ENCODE data around the gene GRIN3B. TPM values are rescaled to one million over a fixed set of nuclear protein-coding genes. Genes with fewer than 3 reads are reported as not detected.
"Not testable (repeated sequence)": the region's sequence is repeated elsewhere in the genome, so short reads cannot be mapped to it uniquely, and the experiment has no call there.

The GRIN3B gene
- total RNA-seq: not detected

GRCh38 chr19:1000095-1000494 is at the start of gene GRIN3B:
Gene GRIN3B (plus strand): TSS chr19:1000419. CDS start chr19:1000438, 19 bp downstream.
- CTCF ChIA-PET: interaction anchor here (1.0 to 3.1 kb wide), 3 partner anchors 16 to 32 kb away, joined by 3 to 11 read pairs (median 5); partner anchors contain the start of gene WDR18
- POLR2A ChIA-PET: no interaction called here

GRCh38 chr19:952049-952679 is 48.1 kb upstream of the GRIN3B start:
- CTCF ChIA-PET: interaction anchor here (0.7 kb wide), 1 partner anchor 32 kb away, joined by 3 read pairs; no protein-coding TSS in a partner anchor
- POLR2A ChIA-PET: no interaction called here

GRCh38 chr19:952680-953444 is 47.4 kb upstream of the GRIN3B start:
- CTCF ChIA-PET: interaction anchor here (0.7 kb wide), 1 partner anchor 32 kb away, joined by 3 read pairs; no protein-coding TSS in a partner anchor
- POLR2A ChIA-PET: no interaction called here

- ChIA-PET POLR2A (no interaction called here), CTCF (no interaction called here)
These were observed 46.6 kb upstream of the GRIN3B start for GRCh38 chr19:953445-954271.

- ChIA-PET CTCF (no interaction called here), POLR2A (no interaction called here)
These were observed 45.9 kb upstream of the GRIN3B start for GRCh38 chr19:954272-954671.

- POLR2A ChIA-PET: interaction anchor here (0.6 kb wide), 1 partner anchor 154 kb away, joined by 5 read pairs; no protein-coding TSS in a partner anchor
- CTCF ChIA-PET: no interaction called here
These were observed 45.3 kb upstream of the GRIN3B start for GRCh38 chr19:954672-955494.

- POLR2A ChIA-PET: interaction anchor here (0.5 to 0.6 kb wide), 2 partner anchors 9 to 156 kb away, joined by 4 to 5 read pairs; no protein-coding TSS in a partner anchor
- CTCF ChIA-PET: no interaction called here
These were observed 44.1 kb upstream of the GRIN3B start for GRCh38 chr19:955803-956765.

GRCh38 chr19:956766-957440 is 43.3 kb upstream of the GRIN3B start:
- CTCF ChIA-PET: no interaction called here
- POLR2A ChIA-PET: interaction anchor here (0.5 kb wide), 1 partner anchor 9 kb away, joined by 4 read pairs; no protein-coding TSS in a partner anchor

- CTCF ChIA-PET: interaction anchor here (0.7 kb wide), 2 partner anchors 36 to 234 kb away, joined by 3 read pairs; no protein-coding TSS in a partner anchor
- POLR2A ChIA-PET: not testable (repeated sequence)
These were observed 42.6 kb upstream of the GRIN3B start for GRCh38 chr19:957578-957977.

GRCh38 chr19:958967-959855 is 41.0 kb upstream of the GRIN3B start:
- ChIA-PET POLR2A (no interaction called here), CTCF (no interaction called here)

- ChIA-PET CTCF (no interaction called here), POLR2A (no interaction called here)
These were observed 40.2 kb upstream of the GRIN3B start for GRCh38 chr19:960020-960419.

GRCh38 chr19:960601-960938 is 39.6 kb upstream of the GRIN3B start:
- ChIA-PET POLR2A (no interaction called here), CTCF (no interaction called here)

GRCh38 chr19:961866-962620 is 38.2 kb upstream of the GRIN3B start:
- ChIA-PET CTCF (no interaction called here), POLR2A (interaction anchor here (0.6 kb wide), 1 partner anchor 14 kb away, joined by 5 read pairs; no protein-coding TSS in a partner anchor)

- CTCF ChIA-PET: interaction anchor here (0.6 to 1.2 kb wide), 2 partner anchors 15 kb away, joined by 3 read pairs; no protein-coding TSS in a partner anchor
These were observed 37.4 kb upstream of the GRIN3B start for GRCh38 chr19:962683-963400.

GRCh38 chr19:963486-963951 is 36.7 kb upstream of the GRIN3B start:
- ChIA-PET CTCF (interaction anchor here (0.6 to 1.2 kb wide), 2 partner anchors 15 to 16 kb away, joined by 3 read pairs; no protein-coding TSS in a partner anchor), POLR2A (no interaction called here)

More at GRCh38 chr19:962683-963400, 37.4 kb upstream of the GRIN3B start:
- POLR2A ChIA-PET: no interaction called here
